Esophagus squamous epithelium (tissue), 5 donors: ENCODE measurements around the gene RNASE13. TPM values are rescaled to one million over a fixed set of nuclear protein-coding genes. Genes with fewer than 3 reads are reported as not detected.

Experiments used
- DNase-seq: peaks from one replicate; lab custom pipeline; 2025; lab: John Stamatoyannopoulos, UW
- H3K27ac ChIP-seq, 4 donors: fragments of 200-600 bp; sonication (generic); one replicate each; pipeline ENCODE4 v1.5.1; 2016 to 2019; ENCODE audit warnings: mild to moderate bottlenecking in 1 of 4
- H3K27me3 ChIP-seq, 4 donors: fragments of 200-600 bp; sonication (generic); 1 replicate in 3 of 4; 2 replicates in 1 of 4; pipeline versions ENCODE4 v1.5.1 to v1.6.0; 2017 to 2021; ENCODE audit warnings: antibody characterized with exemption in 1 of 4
- H3K36me3 ChIP-seq, 3 donors: fragments of 200-600 bp; sonication (generic); one replicate each; pipeline ENCODE4 v1.5.1; 2016 to 2019
- H3K4me1 ChIP-seq, 3 donors: fragments of 200-600 bp; sonication (generic); one replicate each; pipeline ENCODE4 v1.5.1; 2017 to 2019
- H3K4me3 ChIP-seq, 4 donors: fragments of 200-600 bp; sonication (generic); 1 replicate in 3 of 4; 2 replicates in 1 of 4; pipeline ENCODE4 v1.5.1; 2016 to 2019; ENCODE audit warnings: mild to moderate bottlenecking in 2 of 4, moderate library complexity in 1 of 4
- H3K9me3 ChIP-seq, 3 donors: fragments of 200-600 bp; sonication (generic); one replicate each; pipeline ENCODE4 v1.5.1; 2016 to 2019
- CTCF ChIP-seq, 6 experiments: fragments of 450-650 bp in 4 of 6; fragments of 200-600 bp in 2 of 6; sonication (generic) in 2 of 6; IDR thresholded peaks; one replicate each; pipeline ENCODE4 v1.5.1; 2016 to 2019; ENCODE audit warnings: antibody characterized with exemption in 6 of 6, mild to moderate bottlenecking in 4 of 6, moderate library complexity in 4 of 6
- POLR2A ChIP-seq, 4 donors: fragments of 450-650 bp; IDR thresholded peaks; one replicate each; pipeline ENCODE4 v1.6.1; 2017; ENCODE audit warnings: antibody characterized with exemption in 4 of 4, mild to moderate bottlenecking in 4 of 4, moderate library complexity in 3 of 4
- WGBS, 2 donors: methylation state at CpG; one replicate each; pipeline ENCODE4 v1.1.5; 2018; 5-methylcytosine and 5-hydroxymethylcytosine counted together
- intact Hi-C: fragments of 100-400 bp; cut with DNase I; formaldehyde crosslinking; loops from one replicate; pipeline ENCODE4 v1.15.0; 2022
- total RNA-seq, 4 donors: library from RNA; depleted of rRNA; stranded (reverse); fragments of >200 nt; gene quantifications; one replicate each; pipeline ENCODE4 v1.1.0, GENCODE V29; 2016
- donor health status: DM: yes; HTN: yes; CAD: no.

The RNASE13 gene
- total RNA-seq, 4 donors from 2014 or later: not detected

DNA sequence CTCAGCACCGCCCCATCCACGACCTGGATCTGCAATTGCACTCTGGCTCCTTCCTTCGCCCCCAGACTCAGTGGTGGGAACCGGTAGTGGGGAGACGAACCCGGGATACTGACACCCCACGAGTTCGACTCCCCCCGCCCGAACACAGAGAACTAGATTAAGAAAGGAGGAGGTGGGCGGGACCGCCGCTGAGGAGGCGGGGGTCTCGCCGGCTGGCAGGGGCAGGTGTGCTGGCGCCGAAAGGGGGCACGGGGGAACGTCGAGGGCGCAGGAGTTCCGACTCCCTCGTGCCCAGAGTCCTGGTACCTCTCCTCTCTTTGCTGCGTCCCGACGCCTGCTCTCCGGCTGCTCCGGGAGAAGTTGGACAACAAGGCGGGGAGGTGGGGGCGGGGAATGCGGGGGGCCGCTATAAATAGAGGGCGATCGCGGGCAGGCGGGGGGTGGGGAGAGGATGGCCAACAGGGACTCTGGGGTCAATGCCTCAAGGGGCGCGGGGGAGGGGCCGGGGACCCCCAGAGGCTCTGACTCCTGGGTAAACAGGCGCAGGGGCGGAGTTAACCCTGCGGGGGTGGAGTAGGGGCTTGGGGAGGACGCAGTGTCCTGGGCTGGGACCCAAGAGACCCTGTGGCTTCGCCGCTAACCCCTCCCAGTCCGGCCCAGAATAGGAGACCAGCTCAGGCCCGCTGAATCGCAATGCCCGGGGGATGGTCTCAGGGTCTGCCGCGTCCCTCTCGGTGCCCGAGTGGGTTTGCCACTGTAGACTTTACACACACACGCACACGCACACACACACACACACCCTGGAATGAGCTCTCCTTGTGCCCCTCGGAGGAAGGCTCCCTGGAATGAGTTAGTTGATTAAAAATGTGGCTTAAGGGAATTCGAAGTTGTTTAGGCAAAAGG, 9.0 kb downstream of the RNASE13 start:
- Histone ChIP-seq H3K36me3 (peaks cover 0 to 18% (median under 1%) of the 10 kb centered on the region in 3 donors), H3K27me3 (no peaks in the 10 kb centered on the region), H3K4me1 (peaks cover 12 to 62% (median 25%) of the 10 kb centered on the region in 3 donors), H3K4me3 (peak overlapping the region; percentile 68 to 94 (median 80)), H3K9me3 (no peaks in the 10 kb centered on the region), H3K27ac (peak overlapping the region; percentile 81 to 95 (median 90))
- no peak for DNase-seq
- intact Hi-C loops: no loop called here
- WGBS, 2 donors: 15 to 28% methylated on average over 2 to 33 of the region's 58 CpGs
- TF ChIP-seq POLR2A (IDR thresholded peaks at IDR 0.05) (no peak), CTCF (IDR thresholded peaks at IDR 0.05) (peak in 1 of 6 experiments; percentile 6)

- Histone ChIP-seq H3K4me1 (peaks cover 12 to 67% (median 25%) of the 10 kb centered on the region in 3 donors), H3K27me3 (no peaks in the 10 kb centered on the region), H3K36me3 (peaks cover 0 to 27% (median 5%) of the 10 kb centered on the region in 3 donors), H3K27ac (peak within 1 kb of the TSS; percentile 81 to 95 (median 90)), H3K9me3 (no peaks in the 10 kb centered on the region), H3K4me3 (peak within 1 kb of the TSS; percentile 68 to 94 (median 80))
- TF ChIP-seq POLR2A (IDR thresholded peaks at IDR 0.05) (peak in 1 of 4 donors; percentile 55), CTCF (IDR thresholded peaks at IDR 0.05) (no peak)
- 0% methylated on average over 2 to 8 of the region's 72 CpGs for WGBS, 2 donors
- intact Hi-C loops: no loop called here
- DNase-seq: no peak
Measured at GRCh38 chr14:21024585-21025370, 9.8 kb downstream of the RNASE13 start, which contains the start of gene NDRG2. NDRG2 (minus strand) TSS chr14:21025061; CDS start chr14:21023315, 1,746 bp downstream.

- Histone ChIP-seq H3K9me3 (no peaks in the 10 kb centered on the region), H3K27ac (peak overlapping the region; percentile 81 to 95 (median 90)), H3K4me3 (peak overlapping the region; percentile 68 to 94 (median 80)), H3K27me3 (no peaks in the 10 kb centered on the region), H3K36me3 (peaks cover 6 to 34% (median 12%) of the 10 kb centered on the region in 3 donors), H3K4me1 (peaks cover 12 to 67% (median 25%) of the 10 kb centered on the region in 3 donors)
- no peak for DNase-seq
- intact Hi-C loops: no loop called here
- no peak for TF ChIP-seq POLR2A (IDR thresholded peaks at IDR 0.05)
- TF ChIP-seq CTCF (IDR thresholded peaks at IDR 0.05): no peak
- WGBS, 2 donors: 21 to 25% methylated on average over 15 of the region's 17 CpGs
Measured at GRCh38 chr14:21023817-21024584, 10.6 kb downstream of the RNASE13 start.

GRCh38 chr14:21023174-21023573, 11.4 kb downstream of the RNASE13 start:
- no peaks in the 10 kb centered on the region for H3K9me3 ChIP-seq
- peak overlapping the region; percentile 81 to 95 (median 90) for H3K27ac ChIP-seq
- TF ChIP-seq CTCF (IDR thresholded peaks at IDR 0.05): no peak
- no peak for TF ChIP-seq POLR2A (IDR thresholded peaks at IDR 0.05)
- intact Hi-C loops: no loop called here
- no peaks in the 10 kb centered on the region for H3K27me3 ChIP-seq
- H3K36me3 ChIP-seq: peaks cover 12 to 43% (median 13%) of the 10 kb centered on the region in 3 donors
- peaks cover 12 to 67% (median 25%) of the 10 kb centered on the region in 3 donors for H3K4me1 ChIP-seq
- H3K4me3 ChIP-seq: peak overlapping the region; percentile 68 to 94 (median 80)
- no peak for DNase-seq
- WGBS, 2 donors: 55 to 80% methylated on average over 5 to 6 of the region's 7 CpGs
